ENCODE measurements around the gene CALN1. TPM values are rescaled to one million over a fixed set of nuclear protein-coding genes. Genes with fewer than 3 reads are reported as not detected.
"Not testable (repeated sequence)": the region's sequence is repeated elsewhere in the genome, so short reads cannot be mapped to it uniquely, and the experiment has no call there.

The CALN1 gene
- polyA plus RNA-seq, 10 donors, result 1.2 to 3.8 (median 1.7) TPM

DNA sequence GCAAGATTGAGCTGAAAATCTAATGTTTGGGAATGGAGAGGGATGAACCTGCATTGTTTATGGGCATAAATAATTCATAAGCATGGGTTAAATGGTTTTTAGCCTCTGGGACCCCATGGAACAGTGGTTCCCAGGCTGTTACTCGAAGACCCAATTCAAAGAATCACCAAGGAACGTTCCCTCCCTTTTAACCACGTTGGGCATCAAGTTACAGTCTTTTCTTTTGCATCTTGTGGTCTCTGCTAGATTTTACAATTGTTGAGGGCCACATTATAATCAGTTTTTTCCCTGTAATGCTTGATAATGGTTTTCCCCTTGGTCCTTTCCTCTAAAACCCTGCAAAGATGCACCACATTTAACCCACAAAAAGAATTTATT is 2.5 kb downstream of the CALN1 start:
- no peak for DNase-seq

DNA sequence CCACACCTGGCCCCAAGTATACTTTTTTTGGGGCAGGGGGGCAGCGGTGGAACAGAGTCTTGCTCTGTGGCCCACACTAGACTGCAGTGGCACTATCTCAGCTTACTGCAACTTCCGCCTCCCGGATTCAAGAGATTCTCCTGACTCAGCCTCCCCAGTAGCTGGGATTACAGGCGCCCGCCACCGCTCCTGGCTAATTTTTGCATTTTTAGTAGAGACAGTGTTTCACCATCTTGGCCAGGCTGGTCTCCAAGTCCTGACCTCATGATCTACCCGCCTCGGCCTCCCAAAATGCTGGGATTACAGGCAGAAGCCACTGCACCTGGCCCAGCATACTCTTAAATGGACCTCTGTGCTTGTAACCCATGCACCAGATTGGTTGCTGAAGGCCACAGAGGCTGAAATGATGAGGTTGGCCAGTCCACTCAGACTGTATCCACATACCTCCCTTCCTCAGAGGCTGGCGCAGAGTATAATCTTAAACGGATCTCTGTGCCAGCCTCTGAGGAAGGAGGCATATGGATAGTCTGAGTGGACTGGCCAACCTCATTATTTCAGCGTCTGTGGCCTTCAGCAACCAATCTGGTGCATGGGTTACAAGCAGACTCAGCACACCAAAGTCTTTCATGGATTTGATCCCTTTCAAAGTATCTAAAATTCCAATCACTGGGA is 3.0 kb downstream of the CALN1 start:
- no peak for DNase-seq

DNA sequence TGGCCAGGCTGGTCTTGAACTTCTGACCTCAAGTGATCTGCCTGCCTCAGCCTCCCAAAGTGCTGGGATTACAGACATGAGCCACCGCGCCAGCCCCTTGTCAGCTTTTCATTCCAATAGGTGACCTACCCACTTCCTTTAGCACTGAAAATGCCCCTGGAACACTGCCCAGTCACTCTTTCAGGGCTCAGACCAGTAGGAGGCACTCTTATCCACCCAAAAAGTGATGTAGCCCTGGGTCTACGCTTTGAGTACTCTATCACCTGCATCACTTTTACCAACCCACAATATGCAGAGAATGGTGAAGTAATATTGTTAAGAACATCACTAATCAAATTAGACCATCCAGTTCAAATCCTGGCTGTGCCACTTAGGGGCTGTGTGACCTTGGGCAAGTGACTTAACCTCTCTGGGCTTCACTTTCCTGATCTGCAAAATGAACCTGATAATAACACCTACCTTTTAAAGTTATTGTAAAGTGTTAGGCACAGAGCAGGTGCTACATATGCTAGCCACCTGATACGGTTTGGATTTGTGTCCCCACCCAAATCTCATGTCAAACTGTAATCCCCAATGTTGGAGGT is 5.2 kb downstream of the CALN1 start:
- no peak for DNase-seq

DNA sequence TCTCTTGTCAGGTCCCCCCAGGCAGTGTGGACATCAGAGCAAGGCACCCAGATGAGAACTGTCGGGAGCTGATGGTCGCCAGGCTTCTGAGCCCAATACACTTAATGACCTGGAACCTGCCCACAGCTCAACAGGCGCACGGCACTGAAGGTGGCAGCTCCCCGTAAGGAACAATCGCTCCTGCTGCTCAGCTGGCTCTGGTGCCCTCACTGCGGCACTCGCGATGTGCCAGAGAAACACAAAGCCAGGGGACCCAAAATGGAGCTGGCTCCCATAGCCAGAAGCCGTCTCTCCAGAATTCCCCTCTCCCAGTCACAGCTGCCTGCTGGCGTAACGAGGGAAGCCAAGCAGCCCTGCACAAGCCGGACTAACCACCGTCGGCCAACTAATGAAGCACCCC is 6.3 kb downstream of the CALN1 start:
- DNase-seq, result no peak

DNA sequence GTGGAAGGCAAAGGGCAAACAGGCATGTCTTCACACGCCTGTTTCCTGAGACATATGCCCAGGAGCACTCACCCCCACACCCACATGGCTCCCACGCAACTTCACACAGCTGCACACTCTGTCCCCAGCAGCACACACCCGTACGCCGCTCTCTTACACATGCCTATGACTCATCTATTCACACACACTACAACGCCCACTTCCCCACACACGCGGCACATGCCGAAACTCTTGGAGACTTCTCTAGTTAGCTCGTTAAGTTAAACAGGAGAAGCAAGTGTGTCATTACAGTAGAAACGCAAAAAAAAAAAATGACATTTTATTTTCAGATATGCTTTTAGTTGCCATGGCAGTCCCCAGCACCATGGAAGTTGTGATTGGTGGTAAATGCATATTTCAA is 6.7 kb downstream of the CALN1 start:
- DNase-seq, result peak in 1 of 3 donors; percentile 8

DNA sequence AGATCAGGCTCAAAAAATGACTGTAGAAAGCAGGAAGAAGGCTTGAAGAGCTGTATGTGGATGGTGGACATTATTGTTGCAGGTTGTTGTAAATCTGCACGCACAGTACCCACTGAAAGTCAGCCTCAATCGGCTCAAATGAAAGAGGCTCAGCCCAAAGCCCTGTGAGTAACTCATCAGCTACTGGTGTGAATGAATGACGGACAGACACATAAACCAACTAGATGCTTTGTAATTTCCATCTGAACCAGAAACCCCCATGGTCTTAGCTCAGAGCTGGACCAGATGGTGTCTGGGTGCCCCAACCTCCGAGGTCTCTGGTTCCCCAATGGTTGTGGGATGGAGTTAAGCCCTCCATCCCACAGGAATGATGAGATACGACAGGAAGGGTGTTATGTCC is 7.4 kb downstream of the CALN1 start:
- no peak for DNase-seq

DNA sequence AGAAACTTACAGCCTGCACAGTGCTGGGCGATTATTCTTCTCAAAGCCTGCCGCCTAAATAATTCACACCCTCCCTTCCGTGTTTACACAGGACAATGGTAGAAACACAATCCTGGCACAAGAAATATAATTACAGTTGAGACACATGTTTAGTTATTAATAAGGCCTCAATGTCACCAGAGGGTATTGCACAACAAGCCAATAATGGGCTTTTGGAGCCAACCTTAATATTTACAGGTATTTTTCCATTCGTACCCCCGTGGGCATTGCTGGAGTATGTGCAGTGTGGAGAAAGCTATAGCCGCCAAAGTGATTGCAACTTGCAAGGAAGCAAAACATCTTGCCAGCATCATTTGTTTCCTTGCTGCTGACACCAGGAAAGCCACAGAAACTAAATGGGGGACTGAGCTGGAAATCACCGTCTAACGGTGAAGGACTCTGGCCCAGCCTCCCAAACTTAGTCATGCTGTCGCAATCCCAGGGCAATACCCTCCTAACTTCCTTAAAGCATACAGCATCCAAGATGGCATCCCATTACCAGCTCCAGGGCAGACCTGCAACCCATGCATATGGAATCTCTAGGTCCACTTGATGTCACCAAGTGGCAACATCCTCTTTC is 8.6 kb downstream of the CALN1 start:
- no peak for DNase-seq

DNA sequence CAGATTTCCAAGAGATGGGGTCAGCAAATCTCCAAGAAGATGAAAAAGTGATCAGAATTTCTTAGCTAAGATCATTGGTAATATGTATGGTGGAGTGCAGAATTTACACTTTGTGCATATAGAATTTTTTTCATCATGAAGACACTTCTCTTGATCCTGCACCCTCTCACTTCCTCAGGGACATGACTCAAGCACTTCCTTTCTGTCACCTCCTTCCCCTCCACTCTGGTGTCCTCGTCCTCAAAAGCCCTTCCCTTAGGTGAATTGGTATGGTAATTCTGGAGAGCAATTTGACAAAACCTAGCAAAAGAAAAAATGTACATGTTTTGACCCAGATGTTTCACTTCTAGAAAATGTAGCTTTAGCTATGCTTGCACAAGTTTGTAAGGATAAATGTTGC is 18.1 kb downstream of the CALN1 start:
- DNase-seq, result no peak

DNA sequence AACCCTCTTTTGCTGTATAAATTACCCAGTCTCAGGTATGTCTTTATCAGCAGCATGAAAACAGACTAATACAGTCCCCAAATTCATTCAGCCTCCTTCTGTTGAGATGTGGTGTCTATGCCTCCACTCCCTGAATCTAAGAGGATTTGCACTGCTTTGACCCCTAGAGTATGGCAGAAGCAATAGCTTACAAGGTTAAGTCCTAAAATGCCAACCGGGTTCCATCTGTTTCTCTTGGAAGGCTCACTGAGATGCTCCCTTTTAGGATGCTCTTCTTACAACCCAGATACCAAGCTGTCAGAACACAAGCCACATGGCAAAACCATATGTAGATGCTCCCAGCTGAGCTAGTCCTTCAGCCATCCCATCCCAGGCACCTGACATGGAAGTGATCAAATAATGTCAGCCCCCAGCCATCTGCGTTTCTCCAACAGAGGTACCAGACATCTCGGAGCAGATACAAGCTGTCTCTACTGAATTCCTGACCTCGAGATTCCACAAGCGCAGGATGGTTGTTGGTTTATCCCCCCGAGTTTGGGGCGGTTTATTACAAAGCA is 20.2 kb downstream of the CALN1 start:
- no peak for DNase-seq

DNA sequence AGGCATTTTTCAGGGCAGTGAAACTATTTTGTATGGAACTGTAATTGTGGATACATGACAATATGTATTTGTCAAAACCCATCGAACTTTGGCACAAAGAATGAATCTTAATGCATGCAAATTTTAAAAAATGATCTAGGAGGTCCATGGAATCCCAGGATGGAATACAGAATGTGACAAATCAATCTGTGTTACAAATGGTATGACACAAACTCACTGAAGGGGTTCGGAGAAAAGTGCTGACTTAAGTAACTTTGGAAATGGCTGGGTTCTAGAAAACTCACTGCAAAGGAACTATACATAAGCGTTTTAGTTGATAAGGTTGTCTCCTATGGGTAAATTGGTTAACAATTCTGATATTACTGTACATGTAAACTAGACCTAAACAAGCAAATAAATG is 26.0 kb downstream of the CALN1 start:
- DNase-seq, result no peak

DNA sequence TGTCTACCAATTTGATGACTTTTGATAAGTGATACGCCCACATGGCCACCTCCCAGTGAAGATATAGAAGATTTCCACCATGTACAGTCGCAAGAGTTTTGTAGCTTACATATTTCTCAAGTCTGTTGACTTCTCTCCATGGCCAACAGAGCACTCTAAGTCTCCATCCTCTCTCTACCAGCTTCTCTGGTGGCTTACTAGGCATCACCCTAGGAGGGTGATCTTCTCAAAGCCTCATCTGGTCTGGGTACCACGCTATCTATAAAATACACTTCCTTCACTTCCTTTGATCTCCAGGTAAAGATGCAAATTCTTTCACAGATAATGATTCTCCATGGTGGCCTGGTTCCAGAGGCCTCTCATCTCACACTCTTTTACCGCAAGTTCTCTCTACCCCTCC is 49.9 kb downstream of the CALN1 start:
- DNase-seq, result no peak

DNA sequence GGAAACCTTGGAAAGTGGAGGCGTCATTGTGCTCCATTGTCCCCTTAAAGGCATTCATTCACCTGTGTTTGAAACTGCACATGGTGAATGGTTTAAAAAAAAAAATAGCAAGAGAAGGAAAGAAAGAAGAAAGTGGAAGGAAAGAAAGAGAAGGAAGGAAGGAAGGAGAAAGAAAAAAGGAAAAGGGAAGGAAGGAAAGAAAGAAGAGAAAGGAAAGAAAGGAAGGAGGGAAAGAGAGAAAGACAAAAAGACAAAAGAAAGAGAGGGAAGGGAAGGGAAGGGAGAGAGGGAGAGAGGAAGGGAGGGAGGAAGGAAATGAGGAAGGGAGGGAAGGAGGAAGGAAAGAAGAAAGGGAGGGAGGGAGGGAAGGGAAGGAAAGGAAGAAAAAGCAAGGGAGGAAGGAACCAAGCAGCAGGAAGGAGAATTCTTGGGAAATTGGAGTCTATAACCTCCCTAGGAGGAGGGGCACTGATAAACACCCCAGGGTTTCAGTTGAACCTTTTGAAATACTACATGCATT is 66.9 kb downstream of the CALN1 start:
- DNase-seq, result no peak

DNA sequence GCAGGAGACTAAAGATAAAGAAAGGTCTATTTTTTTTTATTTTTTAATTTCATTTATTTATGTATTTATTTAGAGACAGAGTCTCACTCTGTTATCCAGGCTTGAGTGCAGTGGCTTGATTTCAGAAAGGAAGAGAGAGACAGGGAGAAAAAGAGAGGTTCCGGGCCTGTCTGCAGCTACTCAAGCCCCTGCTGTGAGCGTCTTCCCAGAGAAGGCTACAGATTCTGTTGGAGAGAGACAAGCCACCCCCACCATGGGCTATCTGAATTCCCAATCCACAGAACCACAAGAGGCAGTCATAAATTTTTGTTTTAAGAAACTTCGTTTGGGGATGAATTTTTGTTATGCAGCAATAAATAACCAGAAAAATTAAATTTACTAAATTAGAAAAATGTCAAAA is 68.1 kb downstream of the CALN1 start:
- DNase-seq, result no peak

DNA sequence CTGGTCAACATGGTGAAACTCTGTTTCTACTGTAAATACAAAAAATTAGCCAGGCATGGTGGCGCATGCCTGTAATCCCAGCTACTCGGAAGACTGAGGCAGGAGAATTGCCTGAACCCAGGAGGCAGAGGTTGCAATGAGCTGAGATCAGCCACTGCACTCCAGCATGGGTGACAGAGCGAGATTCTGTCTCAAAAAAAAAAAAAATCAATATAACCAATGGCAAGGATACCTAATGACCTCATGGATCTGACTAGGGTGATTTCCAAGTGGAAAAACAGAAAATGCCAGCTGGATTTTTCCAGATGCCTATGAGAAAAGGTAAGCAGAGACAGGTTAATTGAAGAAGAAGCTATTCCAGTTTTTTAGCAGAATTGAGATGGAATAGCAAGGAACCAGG is 68.8 kb downstream of the CALN1 start:
- not testable (repeated sequence) for DNase-seq

DNA sequence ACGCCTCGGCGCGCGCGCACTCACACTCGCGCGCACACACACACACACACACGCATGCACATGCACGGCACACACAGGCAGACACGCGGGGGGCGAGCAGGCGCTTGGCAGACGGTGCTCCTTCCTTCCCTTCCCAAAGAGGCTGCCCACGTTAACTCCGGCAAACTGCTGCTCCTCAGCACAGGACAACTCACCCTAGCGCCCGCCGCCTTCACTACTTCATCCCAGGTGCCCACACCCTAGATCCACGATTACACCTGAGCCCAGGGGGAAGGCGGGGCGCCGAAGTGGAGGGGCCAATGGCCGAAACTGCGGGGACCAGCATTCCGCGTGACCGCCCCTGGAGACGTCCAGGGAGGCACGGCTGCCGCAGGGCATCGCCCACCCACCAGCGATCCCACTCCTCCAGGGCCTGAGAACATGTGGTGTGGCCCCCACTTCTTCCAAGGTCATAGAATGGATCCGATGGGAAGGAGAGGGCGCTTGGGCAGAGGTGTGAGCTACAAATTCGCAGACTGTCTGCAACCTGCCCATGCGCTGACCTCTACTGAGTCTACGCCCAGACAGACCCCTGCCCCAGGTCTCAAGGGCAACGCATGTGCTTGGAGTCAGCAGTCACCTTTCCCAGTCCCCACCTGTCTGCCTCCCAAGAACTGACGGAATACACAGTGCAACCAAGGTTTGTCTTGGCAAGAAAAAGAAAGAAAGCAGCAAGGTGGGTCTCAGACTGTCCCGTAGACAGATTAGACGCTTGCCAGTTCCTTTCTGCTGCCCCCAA is 74.6 kb downstream of the CALN1 start:
- peak in 1 of 3 donors; percentile 29 for DNase-seq

DNA sequence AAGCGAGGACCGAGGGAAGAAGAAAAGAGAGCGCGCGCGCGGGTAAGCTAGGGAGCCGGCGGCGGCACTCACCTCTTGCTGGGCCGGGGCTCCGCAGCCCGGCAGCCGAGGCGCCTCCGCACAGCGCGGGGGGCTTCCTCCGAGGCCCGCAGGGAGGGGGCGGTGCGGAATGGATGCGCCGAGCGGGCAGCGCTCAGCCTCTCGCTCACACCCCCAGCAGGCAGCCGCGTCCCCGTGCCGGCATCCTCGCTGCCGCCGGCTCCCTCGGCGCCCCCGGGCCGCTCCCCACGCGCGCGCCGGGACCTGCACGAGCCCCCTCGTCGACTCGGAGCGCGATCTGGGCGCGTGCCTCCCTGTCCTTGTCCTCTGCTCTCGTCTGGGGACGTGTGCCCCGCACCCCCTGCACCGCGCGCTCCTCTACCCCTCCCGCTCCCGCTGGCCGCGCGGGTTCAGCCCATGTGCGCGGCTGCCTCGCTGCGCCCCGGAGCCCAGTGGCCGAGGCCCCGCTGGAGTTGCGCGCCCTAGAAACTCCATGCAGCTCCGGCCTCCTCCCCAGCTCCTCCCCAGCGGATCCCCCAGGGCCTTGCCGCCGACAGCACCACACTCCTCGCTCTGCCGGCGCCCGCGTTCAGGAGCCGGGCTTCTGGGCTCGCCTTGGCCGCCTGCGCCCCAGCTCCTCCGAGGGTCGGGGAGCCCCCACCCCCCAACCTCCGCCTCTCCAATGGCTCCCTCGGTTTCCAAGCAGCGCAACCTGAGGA is 75.3 kb downstream of the CALN1 start:
- peak in 1 of 3 donors; percentile 30 for DNase-seq

DNA sequence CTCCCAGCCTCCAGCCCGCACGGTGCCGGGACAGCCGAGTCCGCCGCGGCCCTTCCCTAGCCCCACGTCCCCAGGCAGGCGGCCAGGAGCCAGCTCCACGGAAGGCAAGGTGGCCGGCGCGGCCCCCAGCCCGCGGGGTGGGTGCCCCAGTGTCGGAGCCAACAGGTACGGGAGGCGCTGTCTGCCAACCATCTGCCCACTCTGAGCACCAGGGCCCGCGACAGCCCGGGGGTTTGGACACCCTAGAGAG is 75.8 kb downstream of the CALN1 start:
- DNase-seq, result peak in 1 of 3 donors; percentile 28

DNA sequence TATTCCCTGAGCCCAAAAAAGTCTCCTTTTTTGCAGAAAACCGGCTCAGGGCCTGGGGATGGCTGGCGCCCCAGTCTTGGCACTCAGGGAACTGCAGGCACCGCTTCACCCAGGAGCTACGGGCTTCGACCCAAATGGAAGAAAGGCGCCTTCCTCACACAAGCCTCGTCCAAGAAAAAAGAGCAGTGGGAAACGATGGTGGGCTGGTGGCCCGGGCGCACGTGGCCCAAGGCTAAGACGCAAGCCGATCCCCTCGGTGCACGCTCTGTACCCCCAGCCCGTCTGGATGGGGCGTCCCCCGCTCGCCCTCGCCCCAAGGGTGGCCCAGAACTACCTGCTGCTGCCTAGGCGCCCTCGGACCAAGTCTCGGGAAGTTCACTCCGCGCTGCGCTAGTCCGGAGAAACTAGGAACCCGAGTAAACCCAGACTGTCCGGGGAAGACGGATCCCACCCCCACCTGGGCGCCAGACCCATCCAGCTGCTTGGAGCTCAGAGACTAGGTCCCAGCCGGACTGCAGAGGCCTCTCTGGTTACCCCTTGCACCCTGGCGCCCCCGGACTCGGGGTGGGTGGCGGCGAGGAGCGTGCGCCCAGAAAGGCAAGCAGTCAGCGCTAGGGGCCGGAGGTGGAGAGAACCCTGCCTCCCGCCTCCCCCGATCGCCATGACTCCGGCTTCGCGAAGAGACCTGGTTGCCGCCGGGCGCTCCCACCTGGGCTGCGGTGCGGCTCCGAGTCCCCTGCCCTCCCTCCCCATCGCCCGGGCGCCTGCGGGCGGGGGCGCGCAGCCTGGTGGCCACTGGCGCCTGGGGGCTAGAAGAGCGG is 76.4 kb downstream of the CALN1 start:
- peak in 1 of 3 donors; percentile 10 for DNase-seq

DNA sequence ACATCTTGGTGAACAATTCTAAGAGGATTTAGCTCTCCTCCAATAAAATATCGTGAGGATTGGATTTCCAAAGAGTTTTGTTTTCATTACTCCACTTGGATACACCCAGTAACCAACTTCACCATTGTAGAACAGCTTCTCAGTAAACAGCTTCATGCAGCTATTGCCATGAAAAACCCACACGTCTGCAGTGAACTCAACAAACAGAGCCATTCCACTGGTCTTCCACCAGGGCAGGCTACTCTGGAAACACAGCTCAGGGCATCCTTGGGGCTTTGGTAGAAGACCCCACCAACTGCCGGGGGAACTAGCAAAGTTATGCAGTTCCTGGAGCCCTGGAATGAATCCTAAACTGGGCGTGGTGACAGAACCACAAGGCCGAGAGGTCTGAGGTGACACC is 77.4 kb downstream of the CALN1 start:
- no peak for DNase-seq

DNA sequence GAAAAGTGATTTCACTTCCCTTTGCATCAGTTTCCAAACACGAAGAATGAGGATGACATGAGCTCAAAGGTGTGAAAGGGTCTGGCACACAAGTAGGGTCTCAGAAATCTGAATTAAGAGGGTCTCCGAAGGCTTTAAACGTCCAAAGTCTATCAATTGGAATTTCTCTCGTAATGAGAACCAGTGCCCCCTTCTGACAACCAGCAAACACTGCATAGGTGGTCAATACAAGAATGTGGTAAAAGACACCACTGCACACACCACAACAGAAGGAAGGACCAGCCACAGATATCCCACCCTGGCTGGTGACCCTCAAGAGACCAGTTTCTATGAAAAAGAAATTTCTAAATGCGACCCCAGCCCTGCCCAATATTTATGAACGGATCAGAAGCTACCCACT is 78.1 kb downstream of the CALN1 start:
- no peak for DNase-seq

DNA sequence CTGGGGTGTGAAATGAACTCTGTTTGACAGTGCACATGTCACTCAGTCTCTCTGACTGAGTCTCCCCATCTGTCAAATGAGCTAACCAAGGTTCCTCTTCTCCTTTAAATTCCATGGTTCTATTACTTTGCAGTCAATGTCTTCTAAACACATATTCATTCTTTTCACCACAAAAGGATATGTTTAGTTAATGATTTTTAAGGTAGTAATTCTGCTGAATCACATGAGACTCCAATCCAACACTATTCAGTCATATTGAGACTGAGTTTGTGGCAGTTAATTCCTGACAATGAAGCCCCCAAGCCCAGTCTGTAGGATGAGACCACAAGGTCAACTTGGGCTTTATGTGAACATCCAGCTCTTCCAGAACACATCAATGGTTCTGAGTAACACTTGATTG is 85.3 kb downstream of the CALN1 start:
- DNase-seq, result no peak
